ENCODE results near the gene KIRREL3.

GRCh38 chr11:126561327-126561893 lies 439.2 kb downstream of the KIRREL3 start:
- TF ChIP-seq POLR2A (IDR thresholded peaks at IDR 0.05): no peak
- no peak for TF ChIP-seq CTCF (IDR thresholded peaks at IDR 0.05)
